Panc1 (cell line): ENCODE measurements around the gene PXYLP1. TPM values are rescaled to one million over a fixed set of nuclear protein-coding genes. Genes with fewer than 3 reads are reported as not detected.

Experiments used
- ATAC-seq: fragments of 200-7000 bp; cut with Tn5 transposase; 2 replicates; pipeline ENCODE4 v1.9.1; 2020; ENCODE audit warnings: mild to moderate bottlenecking, moderate library complexity
- BruUV-seq: library from RNA; stranded (reverse); fragments of 400-500 nt; replicated peaks from 2 replicates; lab custom pipeline; 2021; lab: Mats Ljungman, UMichigan
- CTCF ChIA-PET: fragments of 300-600 bp; sonication (Branson Sonifier 250); formaldehyde crosslinking; loops from one replicate; lab custom pipeline; 2022; ENCODE audit warnings: antibody characterized with exemption; lab: Charles Lee
- POLR2A ChIA-PET: fragments of 300-600 bp; sonication (Branson Sonifier 250); formaldehyde crosslinking; loops from one replicate; lab custom pipeline; 2022; ENCODE audit warnings: antibody characterized with exemption; lab: Charles Lee
- DNase-seq: peaks from one replicate; pipeline ENCODE4 v3.0.0-alpha.2; 2010; ENCODE audit warnings: low read depth, low spot score
- H3K27ac ChIP-seq: 2 replicates; pipeline ENCODE4 v1.5.1; 2011; ENCODE audit warnings: mild to moderate bottlenecking, low read length, inconsistent platforms
- H3K27me3 ChIP-seq: fragments of 200-500 bp; sonication (Bioruptor generic); 2 replicates; pipeline ENCODE4 v1.6.0; 2014; ENCODE audit warnings: low read length, inconsistent platforms; ENCODE audit not compliant: control insufficient read depth, insufficient read depth
- H3K36me3 ChIP-seq: fragments of 200-500 bp; sonication (Bioruptor generic); 2 replicates; pipeline ENCODE4 v1.5.1; 2014; ENCODE audit warnings: inconsistent platforms, mild to moderate bottlenecking, low read length, moderate library complexity; ENCODE audit not compliant: control insufficient read depth, insufficient read depth
- H3K4me1 ChIP-seq: 2 replicates; pipeline ENCODE4 v1.5.1; 2011; ENCODE audit warnings: inconsistent platforms, mild to moderate bottlenecking, low read length, moderate library complexity; ENCODE audit not compliant: control insufficient read depth, insufficient read depth
- H3K4me3 ChIP-seq, 2 experiments: 2 replicates each; pipeline ENCODE4 v1.5.1; 2011 to 2012; ENCODE audit warnings: low read depth in 2 of 2, low read length in 2 of 2, mild to moderate bottlenecking in 2 of 2, inconsistent platforms in 1 of 2, moderate library complexity in 1 of 2
- H3K9me3 ChIP-seq: fragments of 200-500 bp; sonication (Bioruptor generic); 2 replicates; pipeline ENCODE4 v1.5.1; 2014; ENCODE audit warnings: low read depth, mild to moderate bottlenecking, inconsistent platforms, low read length, moderate library complexity; ENCODE audit not compliant: control insufficient read depth, insufficient read depth
- CTCF ChIP-seq: fragments of 450-650 bp; IDR thresholded peaks from 2 replicates; pipeline ENCODE4 v1.5.1; 2017; ENCODE audit warnings: mild to moderate bottlenecking
- POLR2AphosphoS5 ChIP-seq: IDR thresholded peaks from 2 replicates; pipeline ENCODE4 v1.6.1; 2012; ENCODE audit warnings: mild to moderate bottlenecking, low read depth, low read length, moderate library complexity
- REST ChIP-seq, 2 experiments: IDR thresholded peaks; 2 replicates each; pipeline ENCODE4 v1.6.1; 2011 to 2012; ENCODE audit warnings: low read depth in 2 of 2, control low read depth in 1 of 2, low read length in 1 of 2, mild to moderate bottlenecking in 1 of 2, moderate library complexity in 1 of 2; ENCODE audit not compliant: insufficient read depth in 1 of 2
- SIN3A ChIP-seq: IDR thresholded peaks from 2 replicates; pipeline ENCODE4 v1.6.1; 2012; ENCODE audit warnings: low read depth, mild to moderate bottlenecking, low read length, moderate library complexity, borderline replicate concordance; ENCODE audit not compliant: insufficient read depth
- TCF7L2 ChIP-seq: IDR thresholded peaks from 2 replicates; pipeline ENCODE4 v1.6.1; 2011; ENCODE audit warnings: mild to moderate bottlenecking, low read depth, low read length, inconsistent platforms
- in situ Hi-C: cut with HindIII; loops from 2 replicates; pipeline ENCODE4 v1.10.0; 2016; ENCODE audit warnings: low sequenced_read_pairs, low pct_unique_long_range_greater_than_20kb
- intact Hi-C: fragments of 100-400 bp; cut with micrococcal nuclease; formaldehyde crosslinking; loops from one replicate; pipeline ENCODE4 v1.10.0; 2022; ENCODE audit not compliant: unreplicated experiment
- total RNA-seq: library from RNA; stranded (reverse); gene quantifications from one replicate; pipeline ENCODE4 v1.2.1, GENCODE V29; 2021; ENCODE audit not compliant: unreplicated experiment

Gene PXYLP1
- total RNA-seq, 1 experiment from 2014 or later, result 1.4 TPM

GRCh38 chr3:141227216-141227615 is 4.4 kb upstream of the PXYLP1 start:
- BruUV-seq, result no TSS peak
- Histone ChIP-seq H3K27ac (no peak overlapping the region), H3K4me3 (no peak overlapping the region), H3K4me1 (peaks cover 6% of the 10 kb centered on the region; the same call in 1 of the 2 replicates), H3K36me3 (no peaks in the 10 kb centered on the region; the same call in 1 of the 2 replicates), H3K27me3 (no peaks in the 10 kb centered on the region), H3K9me3 (peaks cover 8% of the 10 kb centered on the region; the same call in 1 of the 2 replicates)
- DNase-seq (no peak), ATAC-seq (no peak)
- CTCF ChIA-PET, result no interaction called here
- POLR2A ChIA-PET, result no interaction called here
- in situ Hi-C loops (no loop called here), intact Hi-C loops (no loop called here)
- TF ChIP-seq SIN3A, result no peak
- no peak for TF ChIP-seq CTCF
- TF ChIP-seq REST (IDR thresholded peaks at IDR 0.05; ENCODE audit: insufficient read depth in 1 of 2, low read depth in 2 of 2, low read length in 1 of 2), result no peak
- TF ChIP-seq POLR2AphosphoS5, result no peak
- no peak for TF ChIP-seq TCF7L2

- H3K27ac ChIP-seq, result no peak overlapping the region
- POLR2A ChIA-PET, result no interaction called here
- CTCF ChIA-PET, result no interaction called here
Observed at GRCh38 chr3:141227752-141228151, 3.9 kb upstream of the PXYLP1 start.

More at GRCh38 chr3:141227752-141228151, 3.9 kb upstream of the PXYLP1 start:
- in situ Hi-C loops (no loop called here), intact Hi-C loops (no loop called here)
- Histone ChIP-seq H3K9me3 (peaks cover 8% of the 10 kb centered on the region; the same call in 1 of the 2 replicates), H3K27me3 (no peaks in the 10 kb centered on the region), H3K4me1 (peaks cover 6% of the 10 kb centered on the region; the same call in 1 of the 2 replicates), H3K4me3 (no peak overlapping the region), H3K36me3 (no peaks in the 10 kb centered on the region; the same call in 1 of the 2 replicates)
- BruUV-seq, result no TSS peak
- no peak for ATAC-seq
- no peak for TF ChIP-seq REST (IDR thresholded peaks at IDR 0.05; ENCODE audit: insufficient read depth in 1 of 2, low read depth in 2 of 2, low read length in 1 of 2)
- TF ChIP-seq SIN3A, result no peak
- TF ChIP-seq TCF7L2, result no peak
- no peak for TF ChIP-seq POLR2AphosphoS5
- TF ChIP-seq CTCF, result no peak
- DNase-seq, result no peak
